GM23338 (cell line): ENCODE data around the gene DFFA. TPM values are rescaled to one million over a fixed set of nuclear protein-coding genes. Genes with fewer than 3 reads are reported as not detected.

Experiments
- ATAC-seq: fragments of 200-7000 bp; cut with Tn5 transposase; 3 replicates; pipeline ENCODE4 v1.9.1; 2020
- DNase-seq: peaks from one replicate; pipeline ENCODE4 v3.0.0-alpha.2; 2015; ENCODE audit warnings: low spot score
- H2AFZ ChIP-seq: fragments of 200-600 bp; sonication (generic); 2 replicates; pipeline ENCODE4 v1.8.0; 2016; ENCODE audit warnings: antibody characterized with exemption, mild to moderate bottlenecking, moderate library complexity
- H3F3A ChIP-seq: fragments of 200-600 bp; sonication (generic); replicated peaks from 2 replicates; pipeline ENCODE4 v1.8.0; 2017; ENCODE audit warnings: antibody characterized with exemption, mixed run types, low read depth
- H3K27ac ChIP-seq: fragments of 200-600 bp; sonication (generic); 2 replicates; pipeline ENCODE4 v1.6.1; 2016; ENCODE audit warnings: low read depth
- H3K27me3 ChIP-seq: fragments of 200-600 bp; sonication (generic); 2 replicates; pipeline ENCODE4 v1.8.0; 2016; ENCODE audit warnings: mild to moderate bottlenecking, mixed run types, moderate library complexity; ENCODE audit not compliant: insufficient read depth
- H3K36me3 ChIP-seq: fragments of 200-600 bp; sonication (generic); 2 replicates; pipeline ENCODE4 v1.8.0; 2016; ENCODE audit warnings: mild to moderate bottlenecking; ENCODE audit not compliant: insufficient read depth
- H3K4me1 ChIP-seq: fragments of 200-600 bp; sonication (generic); 2 replicates; pipeline ENCODE4 v1.8.0; 2016; ENCODE audit warnings: mild to moderate bottlenecking, moderate library complexity; ENCODE audit not compliant: insufficient read depth
- H3K4me2 ChIP-seq: fragments of 200-600 bp; sonication (generic); 2 replicates; pipeline ENCODE4 v1.7.1; 2017; ENCODE audit warnings: mixed run types
- H3K4me3 ChIP-seq: fragments of 200-600 bp; sonication (generic); 2 replicates; pipeline ENCODE4 v1.6.1; 2016; ENCODE audit warnings: mixed run types
- H3K79me2 ChIP-seq: fragments of 200-600 bp; sonication (generic); replicated peaks from 2 replicates; pipeline ENCODE4 v1.8.0; 2017; ENCODE audit warnings: mild to moderate bottlenecking; ENCODE audit not compliant: insufficient read depth
- H3K9me2 ChIP-seq: fragments of 200-600 bp; sonication (generic); 2 replicates; pipeline ENCODE4 v1.8.0; 2017; ENCODE audit not compliant: insufficient read depth
- H4K20me1 ChIP-seq: fragments of 200-600 bp; sonication (generic); replicated peaks from 2 replicates; pipeline ENCODE4 v1.8.0; 2017; ENCODE audit warnings: mild to moderate bottlenecking; ENCODE audit not compliant: insufficient read depth
- H3K27ac Mint-ChIP-seq: 2 replicates; pipeline ENCODE4 v1.8.0; 2020; ENCODE audit warnings: inconsistent platforms, mild to moderate bottlenecking, moderate library complexity, mixed read lengths
- H3K27me3 Mint-ChIP-seq: 3 replicates; pipeline ENCODE4 v1.8.0; 2022; ENCODE audit warnings: low read depth, mild to moderate bottlenecking, moderate library complexity, mixed read lengths, inconsistent platforms; ENCODE audit not compliant: insufficient read depth, poor library complexity
- H3K36me3 Mint-ChIP-seq: 3 replicates; pipeline ENCODE4 v1.8.0; 2021; ENCODE audit warnings: low read depth, mild to moderate bottlenecking, inconsistent platforms, moderate library complexity, mixed read lengths
- H3K4me1 Mint-ChIP-seq: 3 replicates; pipeline ENCODE4 v1.8.0; 2020; ENCODE audit warnings: mild to moderate bottlenecking, inconsistent platforms, mixed read lengths
- H3K4me3 Mint-ChIP-seq: 3 replicates; pipeline ENCODE4 v1.8.0; 2021; ENCODE audit warnings: moderate library complexity, mild to moderate bottlenecking, inconsistent platforms, mixed read lengths
- H3K9me3 Mint-ChIP-seq: 3 replicates; pipeline ENCODE4 v1.8.0; 2020; ENCODE audit warnings: moderate library complexity, mild to moderate bottlenecking, inconsistent platforms, mixed read lengths
- CREB1 ChIP-seq: fragments of 250-450 bp; sonication (Bioruptor Pico); IDR thresholded peaks from 2 replicates; pipeline ENCODE4 v1.5.0; 2020; ENCODE audit warnings: low read depth, mild to moderate bottlenecking, moderate library complexity
- EZH2 ChIP-seq: fragments of 200-600 bp; sonication (generic); IDR thresholded peaks from one replicate; pipeline ENCODE4 v1.8.0; 2017; ENCODE audit warnings: antibody characterized with exemption, mild to moderate bottlenecking, low read depth; ENCODE audit not compliant: unreplicated experiment
- EZH2phosphoT487 ChIP-seq: fragments of 200-600 bp; sonication (generic); IDR thresholded peaks from one replicate; pipeline ENCODE4 v1.8.1; 2018; ENCODE audit warnings: antibody characterized with exemption; ENCODE audit not compliant: unreplicated experiment
- JUNB ChIP-seq: IDR thresholded peaks from one replicate; pipeline ENCODE4 v1.6.1; 2016; ENCODE audit warnings: antibody characterized with exemption; ENCODE audit not compliant: unreplicated experiment
- NANOG ChIP-seq: IDR thresholded peaks from 2 replicates; pipeline ENCODE4 v1.6.1; 2016; ENCODE audit warnings: antibody characterized with exemption, borderline replicate concordance
- POLR2AphosphoS5 ChIP-seq: IDR thresholded peaks from 2 replicates; pipeline ENCODE4 v1.6.1; 2016; ENCODE audit warnings: antibody characterized with exemption, low read depth
- STAT1 ChIP-seq: IDR thresholded peaks from one replicate; pipeline ENCODE4 v1.6.1; 2016; ENCODE audit warnings: antibody characterized with exemption; ENCODE audit not compliant: unreplicated experiment
- ZNF114 ChIP-seq: fragments of 250-450 bp; sonication (Bioruptor Pico); IDR thresholded peaks from 2 replicates; pipeline ENCODE4 v1.5.0; 2020; ENCODE audit warnings: mild to moderate bottlenecking, moderate library complexity
- ZNF331 ChIP-seq: fragments of 250-450 bp; sonication (Bioruptor Pico); IDR thresholded peaks from 2 replicates; pipeline ENCODE4 v1.5.0; 2020; ENCODE audit warnings: low read depth, mild to moderate bottlenecking, moderate library complexity
- polyA plus RNA-seq: library from polyadenylated mRNA; unstranded; fragments of >200 nt; fragmentation: Nextera tagmentation; extraction: Ambion mirVana; gene quantifications from 2 replicates; pipeline ENCODE4 v1.2.1, GENCODE V29; 2016
- total RNA-seq: library from RNA; depleted of rRNA; stranded (reverse); fragments of >200 nt; shearing (Covaris generic); gene quantifications from 2 replicates; pipeline ENCODE4 v1.2.3, GENCODE V29; 2014
- TF ChIP-seq, protein P1 (sequence below): IDR thresholded peaks from 2 replicates; pipeline ENCODE4 v1.6.1; 2016; ENCODE audit warnings: antibody characterized with exemption
- TF ChIP-seq, protein P2 (sequence below): fragments of 250-450 bp; sonication (Bioruptor Pico); IDR thresholded peaks from 2 replicates; pipeline ENCODE4 v1.5.0; 2020; ENCODE audit warnings: mild to moderate bottlenecking, moderate library complexity
- TF ChIP-seq, protein P3 (sequence below): IDR thresholded peaks from one replicate; pipeline ENCODE4 v1.6.1; 2018; ENCODE audit warnings: antibody characterized with exemption; ENCODE audit not compliant: unreplicated experiment
- TF ChIP-seq, protein P4 (sequence below), 2 experiments: fragments of 200-600 bp in 1 of 2; sonication (generic) in 1 of 2; conservative IDR thresholded peaks; 2 replicates each; pipeline versions ENCODE4 v1.5.1 to v1.6.1; 2016 to 2017; ENCODE audit warnings: antibody characterized with exemption in 2 of 2, low read depth in 2 of 2, mild to moderate bottlenecking in 2 of 2, moderate library complexity in 1 of 2

DFFA gene
- total and polyA plus RNA-seq, 2 experiments from 2014 or later, result 65.2 to 82.0 TPM

DNA sequence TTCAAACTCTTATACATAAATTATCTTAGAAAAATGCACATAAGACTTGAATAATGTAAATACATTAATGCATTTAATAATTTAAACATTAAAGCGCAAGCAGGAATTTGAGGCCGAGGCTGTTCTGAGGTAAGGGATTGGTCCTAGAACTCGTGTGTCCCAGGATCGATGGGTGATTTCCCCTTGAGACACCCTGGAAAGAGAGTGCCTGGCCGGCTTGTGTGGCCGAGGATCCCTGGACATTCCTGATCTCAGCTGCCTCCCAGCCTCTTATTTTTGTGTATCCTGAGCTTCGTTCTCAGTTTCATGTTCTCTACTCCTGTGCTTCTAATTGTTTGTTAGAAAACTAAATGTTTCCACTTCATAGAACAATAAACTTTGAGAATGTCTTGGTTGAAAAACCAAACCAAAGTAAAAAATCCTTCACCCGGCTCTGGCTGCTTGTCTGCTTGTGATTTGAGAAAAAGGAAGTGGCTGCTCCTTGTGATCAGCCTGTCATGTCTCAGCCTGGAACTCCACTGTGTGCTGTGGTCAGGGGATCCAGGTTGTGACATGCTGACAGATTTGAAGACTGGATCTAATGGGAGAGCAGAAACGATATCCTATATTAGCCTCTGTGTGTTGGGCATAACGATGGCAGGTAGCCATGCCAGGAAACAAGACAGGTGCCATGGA, 43.1 kb upstream of the DFFA start:
- Histone ChIP-seq H3K4me1 (peaks cover 58% of the 10 kb centered on the region), H3F3A (no peaks in the 10 kb centered on the region; the same call in 1 of the 2 replicates), H3K4me3 (no peak overlapping the region), H3K36me3 (no peaks in the 10 kb centered on the region), H3K79me2 (peaks cover 75% of the 10 kb centered on the region), H2AFZ (no peak overlapping the region), H3K27ac (no peak overlapping the region), H3K27me3 (no peaks in the 10 kb centered on the region), H3K9me2 (no peaks in the 10 kb centered on the region), H4K20me1 (peaks cover 17% of the 10 kb centered on the region), H3K4me2 (no peak overlapping the region; the same call in 1 of the 2 replicates)
- H3K9me3 Mint-ChIP-seq, result no peaks in the 10 kb centered on the region
- no peak overlapping the region for H3K27ac Mint-ChIP-seq
- H3K27me3 Mint-ChIP-seq, result no peaks in the 10 kb centered on the region
- H3K4me1 Mint-ChIP-seq, result peaks cover 66% of the 10 kb centered on the region
- ATAC-seq, result no peak
- DNase-seq, result no peak
- TF ChIP-seq, protein P1, sequence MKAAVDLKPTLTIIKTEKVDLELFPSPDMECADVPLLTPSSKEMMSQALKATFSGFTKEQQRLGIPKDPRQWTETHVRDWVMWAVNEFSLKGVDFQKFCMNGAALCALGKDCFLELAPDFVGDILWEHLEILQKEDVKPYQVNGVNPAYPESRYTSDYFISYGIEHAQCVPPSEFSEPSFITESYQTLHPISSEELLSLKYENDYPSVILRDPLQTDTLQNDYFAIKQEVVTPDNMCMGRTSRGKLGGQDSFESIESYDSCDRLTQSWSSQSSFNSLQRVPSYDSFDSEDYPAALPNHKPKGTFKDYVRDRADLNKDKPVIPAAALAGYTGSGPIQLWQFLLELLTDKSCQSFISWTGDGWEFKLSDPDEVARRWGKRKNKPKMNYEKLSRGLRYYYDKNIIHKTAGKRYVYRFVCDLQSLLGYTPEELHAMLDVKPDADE, result no peak
- no peak for TF ChIP-seq ZNF114 (CRISPR knock-in tag)
- no peak for TF ChIP-seq STAT1
- no peak for TF ChIP-seq JUNB
- TF ChIP-seq EZH2, result no peak
- no peak for TF ChIP-seq ZNF331 (CRISPR knock-in tag)
- TF ChIP-seq, protein P2, sequence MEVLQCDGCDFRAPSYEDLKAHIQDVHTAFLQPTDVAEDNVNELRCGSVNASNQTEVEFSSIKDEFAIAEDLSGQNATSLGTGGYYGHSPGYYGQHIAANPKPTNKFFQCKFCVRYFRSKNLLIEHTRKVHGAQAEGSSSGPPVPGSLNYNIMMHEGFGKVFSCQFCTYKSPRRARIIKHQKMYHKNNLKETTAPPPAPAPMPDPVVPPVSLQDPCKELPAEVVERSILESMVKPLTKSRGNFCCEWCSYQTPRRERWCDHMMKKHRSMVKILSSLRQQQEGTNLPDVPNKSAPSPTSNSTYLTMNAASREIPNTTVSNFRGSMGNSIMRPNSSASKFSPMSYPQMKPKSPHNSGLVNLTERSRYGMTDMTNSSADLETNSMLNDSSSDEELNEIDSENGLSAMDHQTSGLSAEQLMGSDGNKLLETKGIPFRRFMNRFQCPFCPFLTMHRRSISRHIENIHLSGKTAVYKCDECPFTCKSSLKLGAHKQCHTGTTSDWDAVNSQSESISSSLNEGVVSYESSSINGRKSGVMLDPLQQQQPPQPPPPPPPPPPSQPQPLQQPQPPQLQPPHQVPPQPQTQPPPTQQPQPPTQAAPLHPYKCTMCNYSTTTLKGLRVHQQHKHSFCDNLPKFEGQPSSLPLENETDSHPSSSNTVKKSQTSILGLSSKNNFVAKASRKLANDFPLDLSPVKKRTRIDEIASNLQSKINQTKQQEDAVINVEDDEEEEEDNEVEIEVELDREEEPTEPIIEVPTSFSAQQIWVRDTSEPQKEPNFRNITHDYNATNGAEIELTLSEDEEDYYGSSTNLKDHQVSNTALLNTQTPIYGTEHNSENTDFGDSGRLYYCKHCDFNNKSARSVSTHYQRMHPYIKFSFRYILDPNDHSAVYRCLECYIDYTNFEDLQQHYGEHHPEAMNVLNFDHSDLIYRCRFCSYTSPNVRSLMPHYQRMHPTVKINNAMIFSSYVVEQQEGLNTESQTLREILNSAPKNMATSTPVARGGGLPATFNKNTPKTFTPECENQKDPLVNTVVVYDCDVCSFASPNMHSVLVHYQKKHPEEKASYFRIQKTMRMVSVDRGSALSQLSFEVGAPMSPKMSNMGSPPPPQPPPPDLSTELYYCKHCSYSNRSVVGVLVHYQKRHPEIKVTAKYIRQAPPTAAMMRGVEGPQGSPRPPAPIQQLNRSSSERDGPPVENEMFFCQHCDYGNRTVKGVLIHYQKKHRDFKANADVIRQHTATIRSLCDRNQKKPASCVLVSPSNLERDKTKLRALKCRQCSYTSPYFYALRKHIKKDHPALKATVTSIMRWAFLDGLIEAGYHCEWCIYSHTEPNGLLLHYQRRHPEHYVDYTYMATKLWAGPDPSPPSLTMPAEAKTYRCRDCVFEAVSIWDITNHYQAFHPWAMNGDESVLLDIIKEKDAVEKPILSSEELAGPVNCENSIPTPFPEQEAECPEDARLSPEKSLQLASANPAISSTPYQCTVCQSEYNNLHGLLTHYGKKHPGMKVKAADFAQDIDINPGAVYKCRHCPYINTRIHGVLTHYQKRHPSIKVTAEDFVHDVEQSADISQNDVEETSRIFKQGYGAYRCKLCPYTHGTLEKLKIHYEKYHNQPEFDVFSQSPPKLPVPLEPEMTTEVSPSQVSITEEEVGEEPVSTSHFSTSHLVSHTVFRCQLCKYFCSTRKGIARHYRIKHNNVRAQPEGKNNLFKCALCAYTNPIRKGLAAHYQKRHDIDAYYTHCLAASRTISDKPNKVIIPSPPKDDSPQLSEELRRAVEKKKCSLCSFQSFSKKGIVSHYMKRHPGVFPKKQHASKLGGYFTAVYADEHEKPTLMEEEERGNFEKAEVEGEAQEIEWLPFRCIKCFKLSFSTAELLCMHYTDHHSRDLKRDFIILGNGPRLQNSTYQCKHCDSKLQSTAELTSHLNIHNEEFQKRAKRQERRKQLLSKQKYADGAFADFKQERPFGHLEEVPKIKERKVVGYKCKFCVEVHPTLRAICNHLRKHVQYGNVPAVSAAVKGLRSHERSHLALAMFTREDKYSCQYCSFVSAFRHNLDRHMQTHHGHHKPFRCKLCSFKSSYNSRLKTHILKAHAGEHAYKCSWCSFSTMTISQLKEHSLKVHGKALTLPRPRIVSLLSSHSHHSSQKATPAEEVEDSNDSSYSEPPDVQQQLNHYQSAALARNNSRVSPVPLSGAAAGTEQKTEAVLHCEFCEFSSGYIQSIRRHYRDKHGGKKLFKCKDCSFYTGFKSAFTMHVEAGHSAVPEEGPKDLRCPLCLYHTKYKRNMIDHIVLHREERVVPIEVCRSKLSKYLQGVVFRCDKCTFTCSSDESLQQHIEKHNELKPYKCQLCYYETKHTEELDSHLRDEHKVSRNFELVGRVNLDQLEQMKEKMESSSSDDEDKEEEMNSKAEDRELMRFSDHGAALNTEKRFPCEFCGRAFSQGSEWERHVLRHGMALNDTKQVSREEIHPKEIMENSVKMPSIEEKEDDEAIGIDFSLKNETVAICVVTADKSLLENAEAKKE (CRISPR knock-in tag), result no peak
- TF ChIP-seq, protein P3, sequence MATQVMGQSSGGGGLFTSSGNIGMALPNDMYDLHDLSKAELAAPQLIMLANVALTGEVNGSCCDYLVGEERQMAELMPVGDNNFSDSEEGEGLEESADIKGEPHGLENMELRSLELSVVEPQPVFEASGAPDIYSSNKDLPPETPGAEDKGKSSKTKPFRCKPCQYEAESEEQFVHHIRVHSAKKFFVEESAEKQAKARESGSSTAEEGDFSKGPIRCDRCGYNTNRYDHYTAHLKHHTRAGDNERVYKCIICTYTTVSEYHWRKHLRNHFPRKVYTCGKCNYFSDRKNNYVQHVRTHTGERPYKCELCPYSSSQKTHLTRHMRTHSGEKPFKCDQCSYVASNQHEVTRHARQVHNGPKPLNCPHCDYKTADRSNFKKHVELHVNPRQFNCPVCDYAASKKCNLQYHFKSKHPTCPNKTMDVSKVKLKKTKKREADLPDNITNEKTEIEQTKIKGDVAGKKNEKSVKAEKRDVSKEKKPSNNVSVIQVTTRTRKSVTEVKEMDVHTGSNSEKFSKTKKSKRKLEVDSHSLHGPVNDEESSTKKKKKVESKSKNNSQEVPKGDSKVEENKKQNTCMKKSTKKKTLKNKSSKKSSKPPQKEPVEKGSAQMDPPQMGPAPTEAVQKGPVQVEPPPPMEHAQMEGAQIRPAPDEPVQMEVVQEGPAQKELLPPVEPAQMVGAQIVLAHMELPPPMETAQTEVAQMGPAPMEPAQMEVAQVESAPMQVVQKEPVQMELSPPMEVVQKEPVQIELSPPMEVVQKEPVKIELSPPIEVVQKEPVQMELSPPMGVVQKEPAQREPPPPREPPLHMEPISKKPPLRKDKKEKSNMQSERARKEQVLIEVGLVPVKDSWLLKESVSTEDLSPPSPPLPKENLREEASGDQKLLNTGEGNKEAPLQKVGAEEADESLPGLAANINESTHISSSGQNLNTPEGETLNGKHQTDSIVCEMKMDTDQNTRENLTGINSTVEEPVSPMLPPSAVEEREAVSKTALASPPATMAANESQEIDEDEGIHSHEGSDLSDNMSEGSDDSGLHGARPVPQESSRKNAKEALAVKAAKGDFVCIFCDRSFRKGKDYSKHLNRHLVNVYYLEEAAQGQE, result no peak
- no peak for TF ChIP-seq EZH2phosphoT487
- no peak for TF ChIP-seq NANOG
- TF ChIP-seq, protein P4, sequence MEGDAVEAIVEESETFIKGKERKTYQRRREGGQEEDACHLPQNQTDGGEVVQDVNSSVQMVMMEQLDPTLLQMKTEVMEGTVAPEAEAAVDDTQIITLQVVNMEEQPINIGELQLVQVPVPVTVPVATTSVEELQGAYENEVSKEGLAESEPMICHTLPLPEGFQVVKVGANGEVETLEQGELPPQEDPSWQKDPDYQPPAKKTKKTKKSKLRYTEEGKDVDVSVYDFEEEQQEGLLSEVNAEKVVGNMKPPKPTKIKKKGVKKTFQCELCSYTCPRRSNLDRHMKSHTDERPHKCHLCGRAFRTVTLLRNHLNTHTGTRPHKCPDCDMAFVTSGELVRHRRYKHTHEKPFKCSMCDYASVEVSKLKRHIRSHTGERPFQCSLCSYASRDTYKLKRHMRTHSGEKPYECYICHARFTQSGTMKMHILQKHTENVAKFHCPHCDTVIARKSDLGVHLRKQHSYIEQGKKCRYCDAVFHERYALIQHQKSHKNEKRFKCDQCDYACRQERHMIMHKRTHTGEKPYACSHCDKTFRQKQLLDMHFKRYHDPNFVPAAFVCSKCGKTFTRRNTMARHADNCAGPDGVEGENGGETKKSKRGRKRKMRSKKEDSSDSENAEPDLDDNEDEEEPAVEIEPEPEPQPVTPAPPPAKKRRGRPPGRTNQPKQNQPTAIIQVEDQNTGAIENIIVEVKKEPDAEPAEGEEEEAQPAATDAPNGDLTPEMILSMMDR (conservative IDR thresholded peaks at IDR 0.05; ENCODE audit: low read depth in 2 of 2), result no peak
- no peak for TF ChIP-seq CREB1 (CRISPR knock-in tag)
- TF ChIP-seq POLR2AphosphoS5, result no peak
- H3K36me3 Mint-ChIP-seq, result no peaks in the 10 kb centered on the region; the same call in 2 of the 3 replicates
- H3K4me3 Mint-ChIP-seq, result no peak overlapping the region
